ENCODE measurements around the gene ACOT12. TPM values are rescaled to one million over a fixed set of nuclear protein-coding genes. Genes with fewer than 3 reads are reported as not detected.

ACOT12 gene
- total RNA-seq, 1 experiment from 2014 or later: not detected

DNA sequence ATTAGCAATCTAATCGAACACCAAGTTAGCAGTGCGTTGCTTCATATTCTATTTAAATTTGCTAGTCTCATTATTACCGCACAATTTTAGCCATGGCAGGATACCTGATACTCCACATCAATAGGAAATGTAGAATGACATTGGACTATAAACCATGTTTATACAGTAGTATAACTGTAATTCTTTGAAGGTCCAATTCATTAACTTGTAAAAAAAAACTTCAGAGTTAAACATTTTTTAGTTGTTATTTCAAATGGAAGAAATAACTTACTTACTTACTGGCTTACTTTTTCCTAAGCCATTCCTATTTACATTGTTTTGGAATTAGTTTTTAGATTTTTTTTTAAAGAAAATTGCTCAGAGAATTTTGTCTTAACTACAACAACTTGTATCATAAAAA is 35.4 kb upstream of the ACOT12 start:
- Mint-ChIP-seq H3K36me3 (ENCODE audit: insufficient read depth in 1 of 3, low read depth in 3 of 3) (peaks cover 2 to 5% (median 4%) of the 10 kb centered on the region in 3 experiments; a peak in 5 of 7 replicates), H3K27me3 (ENCODE audit: low read depth) (no peaks in the 10 kb centered on the region), H3K9me3 (no peaks in the 10 kb centered on the region), H3K27ac (no peak overlapping the region), H3K4me1 (peaks cover 7 to 9% of the 10 kb centered on the region in 2 experiments), H3K4me3 (no peak overlapping the region)
- Histone ChIP-seq H3K9me3 (ENCODE audit: control insufficient read depth, low read depth, low read length) (no peaks in the 10 kb centered on the region), H3K79me2 (ENCODE audit: insufficient read depth, low read length) (no peaks in the 10 kb centered on the region), H3K4ac (ENCODE audit: low read depth, low read length) (no peak overlapping the region), H2BK5ac (ENCODE audit: insufficient read length, low read length) (no peak overlapping the region), H3K23ac (ENCODE audit: insufficient read length, low read depth, low read length) (no peak overlapping the region), H2AFZ (ENCODE audit: low read length) (no peak overlapping the region), H3K79me1 (ENCODE audit: insufficient read depth, low read depth, low read length, poor library complexity, severe bottlenecking) (no peaks in the 10 kb centered on the region), H4K5ac (ENCODE audit: insufficient read length, low read depth, low read length) (no peak overlapping the region), H3K56ac (ENCODE audit: insufficient read length, low read depth, low read length) (no peak overlapping the region), H3K14ac (ENCODE audit: insufficient read depth, low read length) (no peak overlapping the region), H3K27me3 (ENCODE audit: insufficient read depth, low read length) (no peaks in the 10 kb centered on the region), H2BK15ac (ENCODE audit: low read depth, low read length) (no peak overlapping the region), H3K4me1 (ENCODE audit: insufficient read depth, low read length) (peaks cover 4% of the 10 kb centered on the region; the same call in 1 of the 2 replicates), H2BK120ac (ENCODE audit: low read depth, low read length, poor library complexity, severe bottlenecking) (no peak overlapping the region), H4K8ac (replicated peaks; ENCODE audit: insufficient read length, low read depth, low read length) (no peak overlapping the region), H3K9ac (ENCODE audit: extremely low read depth, insufficient read length, low read length) (no peak overlapping the region), H3K18ac (ENCODE audit: insufficient read length, low read depth, low read length) (no peak overlapping the region), H3K27ac (ENCODE audit: insufficient read length, low read depth, low read length) (no peak overlapping the region), H4K20me1 (ENCODE audit: control insufficient read depth, insufficient read depth, insufficient read length) (no peaks in the 10 kb centered on the region), H3T11ph (ENCODE audit: low read length) (no peak overlapping the region), H3K4me2 (ENCODE audit: insufficient read depth, insufficient read length, low read length) (no peak overlapping the region), H4K91ac (ENCODE audit: insufficient read length, low read depth, low read length) (no peak overlapping the region), H2BK12ac (ENCODE audit: insufficient read length, low read depth, low read length) (no peak overlapping the region), H2BK20ac (ENCODE audit: low read depth, low read length, poor library complexity, severe bottlenecking) (no peak overlapping the region), H3K23me2 (ENCODE audit: insufficient read length, low read depth, low read length, poor library complexity, severe bottlenecking) (no peaks in the 10 kb centered on the region), H2AK5ac (ENCODE audit: insufficient read length, low read length) (no peak overlapping the region)
- no CpG with 5 or more reads among the region's 3 CpGs for WGBS (ENCODE audit: extremely low coverage, insufficient read length, low lambda C conversion rate)
- no peak for DNase-seq
- TF ChIP-seq, protein P1, sequence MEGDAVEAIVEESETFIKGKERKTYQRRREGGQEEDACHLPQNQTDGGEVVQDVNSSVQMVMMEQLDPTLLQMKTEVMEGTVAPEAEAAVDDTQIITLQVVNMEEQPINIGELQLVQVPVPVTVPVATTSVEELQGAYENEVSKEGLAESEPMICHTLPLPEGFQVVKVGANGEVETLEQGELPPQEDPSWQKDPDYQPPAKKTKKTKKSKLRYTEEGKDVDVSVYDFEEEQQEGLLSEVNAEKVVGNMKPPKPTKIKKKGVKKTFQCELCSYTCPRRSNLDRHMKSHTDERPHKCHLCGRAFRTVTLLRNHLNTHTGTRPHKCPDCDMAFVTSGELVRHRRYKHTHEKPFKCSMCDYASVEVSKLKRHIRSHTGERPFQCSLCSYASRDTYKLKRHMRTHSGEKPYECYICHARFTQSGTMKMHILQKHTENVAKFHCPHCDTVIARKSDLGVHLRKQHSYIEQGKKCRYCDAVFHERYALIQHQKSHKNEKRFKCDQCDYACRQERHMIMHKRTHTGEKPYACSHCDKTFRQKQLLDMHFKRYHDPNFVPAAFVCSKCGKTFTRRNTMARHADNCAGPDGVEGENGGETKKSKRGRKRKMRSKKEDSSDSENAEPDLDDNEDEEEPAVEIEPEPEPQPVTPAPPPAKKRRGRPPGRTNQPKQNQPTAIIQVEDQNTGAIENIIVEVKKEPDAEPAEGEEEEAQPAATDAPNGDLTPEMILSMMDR (conservative IDR thresholded peaks at IDR 0.05): no peak

All from H9 (cell line).